Gastroesophageal sphincter (tissue), 4 donors: ENCODE measurements around the gene TXNDC5. TPM values are rescaled to one million over a fixed set of nuclear protein-coding genes. Genes with fewer than 3 reads are reported as not detected.

ENCODE experiments used
- ATAC-seq: fragments of 150-250 bp; one replicate; pipeline ENCODE4 v1.9.1; 2016; ENCODE audit warnings: mild to moderate bottlenecking, moderate library complexity
- H3K27ac ChIP-seq, 4 donors: fragments of 200-600 bp; sonication (generic) in 3 of 4; 1 replicate in 3 of 4; 2 replicates in 1 of 4; pipeline ENCODE4 v1.5.1; 2016 to 2019
- H3K27me3 ChIP-seq: fragments of 200-600 bp; sonication (generic); one replicate; pipeline ENCODE4 v1.5.1; 2019
- H3K36me3 ChIP-seq, 2 donors: fragments of 200-600 bp; sonication (generic); one replicate each; pipeline ENCODE4 v1.5.1; 2019; ENCODE audit warnings: control low read depth in 1 of 2
- H3K4me1 ChIP-seq, 3 donors: fragments of 200-600 bp; sonication (generic); 1 replicate in 2 of 3; 2 replicates in 1 of 3; pipeline ENCODE4 v1.5.1; 2016 to 2019; ENCODE audit warnings: control low read depth in 2 of 3
- H3K4me3 ChIP-seq, 2 donors: fragments of 200-600 bp; sonication (generic); one replicate each; pipeline ENCODE4 v1.5.1; 2019; ENCODE audit warnings: mild to moderate bottlenecking in 1 of 2, moderate library complexity in 1 of 2
- H3K9me3 ChIP-seq, 3 donors: fragments of 200-600 bp; sonication (generic); one replicate each; pipeline ENCODE4 v1.5.1; 2017 to 2019; ENCODE audit warnings: control low read depth in 2 of 3
- EP300 ChIP-seq: sonication (generic); formaldehyde crosslinking; IDR thresholded peaks from one replicate; pipeline ENCODE4 v1.6.1; 2017; ENCODE audit warnings: antibody characterized with exemption, mild to moderate bottlenecking
- POLR2A ChIP-seq, 2 donors: fragments of 450-650 bp; IDR thresholded peaks; one replicate each; pipeline ENCODE4 v1.6.1; 2017; ENCODE audit warnings: antibody characterized with exemption in 2 of 2, mild to moderate bottlenecking in 2 of 2, moderate library complexity in 1 of 2
- POLR2AphosphoS5 ChIP-seq: sonication (generic); formaldehyde crosslinking; IDR thresholded peaks from one replicate; pipeline ENCODE4 v1.6.1; 2017; ENCODE audit warnings: antibody characterized with exemption
- WGBS, 2 donors: methylation state at CpG; one replicate each; pipeline ENCODE4 v1.1.5; 2018; ENCODE audit warnings: low coverage in 1 of 2; 5-methylcytosine and 5-hydroxymethylcytosine counted together
- total RNA-seq, 4 donors: library from RNA; depleted of rRNA; stranded (reverse); fragments of >200 nt; gene quantifications; one replicate each; pipeline ENCODE4 v1.1.0, GENCODE V29; 2016
- TF ChIP-seq, protein P1 (sequence below), 4 experiments: fragments of 200-600 bp in 2 of 4; fragments of 450-650 bp in 2 of 4; sonication (generic) in 1 of 4; IDR thresholded peaks; one replicate each; pipeline ENCODE4 v1.5.1; 2017 to 2019; ENCODE audit warnings: antibody characterized with exemption in 4 of 4, mild to moderate bottlenecking in 2 of 4, moderate library complexity in 2 of 4

The TXNDC5 gene
- total RNA-seq, 4 donors from 2014 or later: 56.5 to 136 (median 100) TPM

DNA sequence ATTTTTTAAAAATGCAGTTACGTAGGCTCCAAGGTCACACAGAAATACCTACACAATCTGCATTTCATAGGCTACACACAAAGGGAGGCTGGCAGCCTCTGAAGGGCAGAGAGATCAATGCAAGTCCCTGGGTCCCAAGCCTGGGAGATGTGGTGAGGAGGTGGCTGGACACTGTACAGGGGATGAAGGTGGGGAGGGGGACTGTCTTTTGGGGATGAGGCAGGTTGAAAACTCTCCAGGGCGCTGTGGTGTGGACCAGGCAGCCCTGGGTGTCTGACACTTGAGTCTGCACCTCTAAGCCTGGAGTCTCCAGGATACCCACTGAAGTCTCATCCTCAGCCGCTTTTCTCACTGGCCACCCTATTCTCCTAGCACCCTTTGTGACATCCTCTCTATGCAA is 24.5 kb downstream of the TXNDC5 start:
- ATAC-seq: no peak
- no peak overlapping the region for H3K27ac ChIP-seq
- 89 to 90% methylated on average over 1 to 3 of the region's 3 CpGs for WGBS, 2 donors

DNA sequence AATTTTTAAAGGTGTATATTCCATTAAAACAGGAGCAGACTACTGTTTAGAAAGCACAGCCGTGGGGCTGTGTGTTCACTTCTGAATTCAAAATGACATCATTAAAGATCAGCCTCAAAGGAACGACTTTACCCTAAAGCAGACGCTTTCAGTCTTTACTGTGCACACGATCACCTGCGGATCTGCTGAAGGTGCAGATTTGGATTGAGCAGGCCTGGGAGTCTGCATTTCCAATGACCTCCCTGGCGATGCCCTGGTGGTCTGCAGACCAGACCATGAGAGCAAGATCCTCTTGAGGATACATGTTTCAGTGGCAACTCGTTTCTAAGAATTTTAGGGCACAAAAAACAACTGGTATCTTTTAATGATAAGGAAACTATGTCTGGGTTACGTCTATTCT is 27.2 kb downstream of the TXNDC5 start:
- no peak overlapping the region for H3K27ac ChIP-seq
- 83 to 89% methylated on average over 3 to 5 of the region's 8 CpGs for WGBS, 2 donors
- ATAC-seq: no peak
- H3K4me1 ChIP-seq: no peaks in the 10 kb centered on the region
- no peak overlapping the region for H3K4me3 ChIP-seq
- H3K36me3 ChIP-seq: peaks cover 0 to 92% of the 10 kb centered on the region in 2 donors
- no peaks in the 10 kb centered on the region for H3K9me3 ChIP-seq
- no peaks in the 10 kb centered on the region for H3K27me3 ChIP-seq
- TF ChIP-seq POLR2AphosphoS5: no peak
- TF ChIP-seq EP300: no peak
- TF ChIP-seq POLR2A (IDR thresholded peaks at IDR 0.05): no peak
- TF ChIP-seq, protein P1, sequence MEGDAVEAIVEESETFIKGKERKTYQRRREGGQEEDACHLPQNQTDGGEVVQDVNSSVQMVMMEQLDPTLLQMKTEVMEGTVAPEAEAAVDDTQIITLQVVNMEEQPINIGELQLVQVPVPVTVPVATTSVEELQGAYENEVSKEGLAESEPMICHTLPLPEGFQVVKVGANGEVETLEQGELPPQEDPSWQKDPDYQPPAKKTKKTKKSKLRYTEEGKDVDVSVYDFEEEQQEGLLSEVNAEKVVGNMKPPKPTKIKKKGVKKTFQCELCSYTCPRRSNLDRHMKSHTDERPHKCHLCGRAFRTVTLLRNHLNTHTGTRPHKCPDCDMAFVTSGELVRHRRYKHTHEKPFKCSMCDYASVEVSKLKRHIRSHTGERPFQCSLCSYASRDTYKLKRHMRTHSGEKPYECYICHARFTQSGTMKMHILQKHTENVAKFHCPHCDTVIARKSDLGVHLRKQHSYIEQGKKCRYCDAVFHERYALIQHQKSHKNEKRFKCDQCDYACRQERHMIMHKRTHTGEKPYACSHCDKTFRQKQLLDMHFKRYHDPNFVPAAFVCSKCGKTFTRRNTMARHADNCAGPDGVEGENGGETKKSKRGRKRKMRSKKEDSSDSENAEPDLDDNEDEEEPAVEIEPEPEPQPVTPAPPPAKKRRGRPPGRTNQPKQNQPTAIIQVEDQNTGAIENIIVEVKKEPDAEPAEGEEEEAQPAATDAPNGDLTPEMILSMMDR (IDR thresholded peaks at IDR 0.05): no peak

More for the DNA sequence above, 24.5 kb downstream of the TXNDC5 start:
- Histone ChIP-seq H3K4me1 (peaks cover 0 to 4% (median 0%) of the 10 kb centered on the region in 3 donors), H3K36me3 (peaks cover 0 to 100% of the 10 kb centered on the region in 2 donors), H3K9me3 (no peaks in the 10 kb centered on the region), H3K27me3 (no peaks in the 10 kb centered on the region), H3K4me3 (no peak overlapping the region)
- TF ChIP-seq POLR2A (IDR thresholded peaks at IDR 0.05) (no peak), POLR2AphosphoS5 (no peak), EP300 (no peak)
- TF ChIP-seq, protein P1 (IDR thresholded peaks at IDR 0.05): no peak

DNA sequence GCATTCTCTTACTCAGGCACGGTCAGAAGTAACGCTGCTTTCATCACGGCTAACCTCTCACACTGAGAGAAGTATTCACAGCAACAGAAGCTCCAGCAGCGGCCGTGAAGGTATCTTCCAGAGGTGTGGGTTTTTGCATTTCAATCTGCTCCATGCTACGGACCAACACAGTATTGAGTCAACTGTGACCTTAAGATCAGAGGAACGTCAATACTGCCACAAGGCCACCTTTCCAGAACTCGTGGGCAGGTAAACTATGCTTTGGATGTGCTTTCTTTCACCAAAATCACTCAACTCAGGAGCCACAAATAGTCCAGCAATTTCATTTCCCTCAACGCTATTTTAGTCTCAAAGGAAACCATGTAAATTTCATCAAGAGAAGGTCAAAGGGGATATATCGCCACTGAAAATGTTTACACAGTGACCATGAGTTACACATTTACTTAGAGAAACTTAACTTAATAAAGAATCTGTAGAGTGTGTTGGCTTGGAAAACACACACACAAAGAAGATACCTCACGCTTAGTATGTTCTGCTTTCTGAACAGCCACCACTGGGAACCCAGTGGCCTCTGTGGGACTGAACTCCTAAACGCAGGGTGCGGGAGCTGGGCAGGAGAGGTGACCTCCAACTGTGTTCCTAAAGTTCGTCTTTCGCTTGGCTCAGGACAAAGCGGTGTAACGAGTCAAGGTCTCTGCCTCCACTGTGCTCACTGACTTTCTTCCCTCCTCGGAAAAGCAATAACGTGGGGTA is 27.9 kb downstream of the TXNDC5 start:
- Histone ChIP-seq H3K4me1 (no peaks in the 10 kb centered on the region), H3K36me3 (peaks cover 0 to 85% of the 10 kb centered on the region in 2 donors), H3K9me3 (no peaks in the 10 kb centered on the region), H3K27ac (no peak overlapping the region), H3K27me3 (no peaks in the 10 kb centered on the region), H3K4me3 (no peak overlapping the region)
- WGBS, 2 donors: 88% methylated on average over 8 to 11 of the region's 19 CpGs
- TF ChIP-seq POLR2AphosphoS5 (no peak), EP300 (no peak), POLR2A (IDR thresholded peaks at IDR 0.05) (no peak)
- TF ChIP-seq, protein P1 (IDR thresholded peaks at IDR 0.05): no peak
- ATAC-seq: no peak

DNA sequence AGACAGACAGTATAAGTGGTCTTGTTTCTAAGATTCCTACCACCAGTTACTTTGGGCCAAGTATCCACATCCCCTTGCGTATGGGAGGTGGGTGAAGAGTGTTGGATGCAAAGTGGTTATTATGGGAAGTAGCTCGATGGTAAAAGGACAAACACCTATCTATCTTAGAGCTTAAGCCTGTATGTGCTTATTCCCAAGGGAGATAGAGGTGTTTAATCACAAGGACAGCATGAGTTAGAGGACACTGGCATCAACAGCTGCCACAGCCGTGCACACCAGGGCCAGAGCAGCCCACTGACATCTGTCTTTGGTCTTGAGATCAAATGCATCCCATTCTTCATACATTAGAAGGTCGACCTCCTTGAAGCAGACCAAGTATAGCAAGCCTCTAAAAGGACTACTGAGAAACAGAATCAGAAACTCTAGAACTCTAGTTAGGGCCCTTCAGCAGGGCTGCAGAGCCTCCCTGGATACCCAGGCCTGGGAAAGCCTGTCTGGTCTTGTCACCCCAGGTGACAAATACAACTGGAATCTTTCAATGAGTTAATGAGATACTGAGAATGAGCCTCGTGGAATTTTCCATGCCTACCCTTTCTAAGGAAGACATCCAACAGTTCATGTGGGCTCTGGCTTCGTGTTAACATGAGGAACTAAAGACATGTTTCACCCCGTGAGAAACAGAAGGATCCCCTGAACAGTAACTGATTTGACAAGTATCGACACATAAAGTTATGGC is 28.7 kb downstream of the TXNDC5 start:
- no peak for ATAC-seq
- TF ChIP-seq POLR2AphosphoS5 (no peak), EP300 (no peak), POLR2A (IDR thresholded peaks at IDR 0.05) (no peak)
- TF ChIP-seq, protein P1 (IDR thresholded peaks at IDR 0.05): no peak
- Histone ChIP-seq H3K27me3 (no peaks in the 10 kb centered on the region), H3K36me3 (peaks cover 0 to 78% of the 10 kb centered on the region in 2 donors), H3K4me3 (no peak overlapping the region), H3K4me1 (no peaks in the 10 kb centered on the region), H3K27ac (no peak overlapping the region), H3K9me3 (no peaks in the 10 kb centered on the region)
- 87 to 92% methylated on average over 5 to 6 of the region's 8 CpGs for WGBS, 2 donors
